Left ventricle myocardium inferior (tissue), 1 donor: Measurements from ENCODE around the gene ABHD12. TPM values are rescaled to one million over a fixed set of nuclear protein-coding genes. Genes with fewer than 3 reads are reported as not detected.
A peak's percentile ranks its signal among the peaks of the same experiment; 100 is the strongest.

Source experiments
- DNase-seq: peaks from one replicate; pipeline ENCODE4 v3.0.0-alpha.2; 2020
- H3K27ac ChIP-seq: fragments of 200-600 bp; replicated peaks from 2 replicates; pipeline ENCODE4 v1.8.0; 2021
- H3K27me3 ChIP-seq: fragments of 200-600 bp; 2 replicates; pipeline ENCODE4 v1.8.0; 2021; ENCODE audit warnings: low read depth
- H3K36me3 ChIP-seq: fragments of 200-600 bp; 2 replicates; pipeline ENCODE4 v1.8.0; 2021
- H3K4me1 ChIP-seq: fragments of 200-600 bp; 2 replicates; pipeline ENCODE4 v1.8.0; 2021
- H3K4me3 ChIP-seq: fragments of 200-600 bp; 2 replicates; pipeline ENCODE4 v1.8.0; 2021; ENCODE audit warnings: mild to moderate bottlenecking, moderate library complexity
- H3K9me3 ChIP-seq: fragments of 200-600 bp; replicated peaks from 2 replicates; pipeline ENCODE4 v1.8.0; 2021
- intact Hi-C: fragments of 100-400 bp; cut with micrococcal nuclease; formaldehyde crosslinking; loops from one replicate; pipeline ENCODE4 v1.11.0; 2022
- total RNA-seq: library from RNA; stranded (reverse); fragmentation: NEBNext Ultra II Directional; extraction: Animal tissue kit (Norgen Biotek cat#: 25700); gene quantifications from one replicate; pipeline ENCODE4 v1.2.1, GENCODE V29; 2021
- TF ChIP-seq, protein P1 (sequence below): fragments of 200-600 bp; IDR thresholded peaks from 2 replicates; pipeline ENCODE4 v1.8.0; 2021; ENCODE audit warnings: antibody characterized with exemption, mild to moderate bottlenecking, borderline replicate concordance
- donor health status: DM: no; HTN: yes; CAD: no; lungs with severe emphysema.

Gene ABHD12
- total RNA-seq, 1 donor from 2014 or later: 23.2 TPM

DNA sequence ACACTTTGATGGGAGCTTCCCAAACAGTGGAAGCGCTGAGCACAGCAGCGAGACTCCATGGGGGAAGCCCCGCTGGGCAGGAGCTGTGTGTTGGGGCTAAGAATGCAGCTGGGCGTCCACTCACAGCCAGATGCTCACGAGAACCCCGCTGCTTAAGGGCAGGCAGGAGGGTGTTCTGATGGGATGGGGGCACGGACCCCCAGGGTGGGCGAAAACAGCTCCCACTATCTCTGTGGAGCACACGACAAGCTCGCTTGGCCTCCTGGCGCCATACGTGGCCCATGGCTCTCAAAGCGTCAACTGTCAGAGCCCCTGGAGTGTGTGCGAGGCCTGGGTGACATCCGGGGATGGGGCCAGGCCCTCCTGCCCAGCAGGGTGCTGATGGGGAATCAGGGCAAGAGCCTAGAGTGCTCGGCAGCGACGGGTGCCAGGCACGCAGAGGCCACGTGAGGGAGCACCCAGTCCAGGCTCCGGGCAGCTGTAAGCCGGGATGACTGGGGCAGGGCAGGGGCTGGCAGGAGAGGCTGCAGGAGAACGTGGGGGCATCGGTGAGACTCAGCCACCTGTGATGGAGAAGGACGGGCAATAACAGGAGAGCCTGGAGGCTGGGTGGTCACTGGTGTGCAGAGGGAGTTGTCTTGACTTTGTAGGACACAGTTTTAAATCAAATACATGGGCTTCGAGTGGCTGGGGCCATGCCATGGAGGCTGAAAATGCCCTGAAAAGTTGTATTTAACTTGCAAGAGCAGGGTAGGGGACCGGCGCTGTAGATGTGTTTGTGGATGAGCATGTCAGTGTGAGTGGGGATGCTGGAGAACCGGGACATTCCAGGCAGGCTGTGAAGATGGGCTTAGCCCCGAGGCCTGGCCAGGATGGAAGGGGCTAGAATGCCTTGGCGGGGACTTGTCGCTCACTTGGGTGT, 115.5 kb downstream of the ABHD12 start:
- peak overlapping the region; percentile 87 for H3K27ac ChIP-seq
- DNase-seq: peak; percentile 71
- H3K36me3 ChIP-seq: peaks cover 95% of the 10 kb centered on the region
- intact Hi-C loops: no loop called here
- no peak overlapping the region for H3K4me3 ChIP-seq
- TF ChIP-seq, protein P1, sequence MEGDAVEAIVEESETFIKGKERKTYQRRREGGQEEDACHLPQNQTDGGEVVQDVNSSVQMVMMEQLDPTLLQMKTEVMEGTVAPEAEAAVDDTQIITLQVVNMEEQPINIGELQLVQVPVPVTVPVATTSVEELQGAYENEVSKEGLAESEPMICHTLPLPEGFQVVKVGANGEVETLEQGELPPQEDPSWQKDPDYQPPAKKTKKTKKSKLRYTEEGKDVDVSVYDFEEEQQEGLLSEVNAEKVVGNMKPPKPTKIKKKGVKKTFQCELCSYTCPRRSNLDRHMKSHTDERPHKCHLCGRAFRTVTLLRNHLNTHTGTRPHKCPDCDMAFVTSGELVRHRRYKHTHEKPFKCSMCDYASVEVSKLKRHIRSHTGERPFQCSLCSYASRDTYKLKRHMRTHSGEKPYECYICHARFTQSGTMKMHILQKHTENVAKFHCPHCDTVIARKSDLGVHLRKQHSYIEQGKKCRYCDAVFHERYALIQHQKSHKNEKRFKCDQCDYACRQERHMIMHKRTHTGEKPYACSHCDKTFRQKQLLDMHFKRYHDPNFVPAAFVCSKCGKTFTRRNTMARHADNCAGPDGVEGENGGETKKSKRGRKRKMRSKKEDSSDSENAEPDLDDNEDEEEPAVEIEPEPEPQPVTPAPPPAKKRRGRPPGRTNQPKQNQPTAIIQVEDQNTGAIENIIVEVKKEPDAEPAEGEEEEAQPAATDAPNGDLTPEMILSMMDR: peak; percentile 33
- no peaks in the 10 kb centered on the region for H3K9me3 ChIP-seq
- no peaks in the 10 kb centered on the region for H3K27me3 ChIP-seq
- peaks cover 97% of the 10 kb centered on the region for H3K4me1 ChIP-seq

DNA sequence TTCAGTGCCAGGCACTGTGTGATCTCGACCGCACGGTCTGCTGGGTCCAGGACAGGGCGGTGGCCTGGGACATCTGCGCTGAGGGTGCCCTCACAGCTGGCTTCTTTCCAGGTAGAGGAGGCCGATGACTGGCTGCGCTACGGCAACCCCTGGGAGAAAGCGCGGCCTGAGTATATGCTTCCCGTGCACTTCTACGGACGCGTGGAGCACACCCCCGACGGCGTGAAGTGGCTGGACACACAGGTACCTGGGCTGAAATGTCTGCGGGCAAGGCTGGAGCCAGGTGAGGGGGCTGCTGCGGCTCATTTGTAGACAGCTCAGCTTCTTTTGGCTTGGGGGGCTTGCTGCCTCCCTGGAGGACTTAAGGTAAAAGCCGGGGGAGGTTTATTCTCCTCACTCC, 116.2 kb downstream of the ABHD12 start:
- DNase-seq: peak; percentile 16
- intact Hi-C loops: no loop called here
- Histone ChIP-seq H3K9me3 (no peaks in the 10 kb centered on the region), H3K27ac (peak overlapping the region; percentile 87), H3K4me3 (no peak overlapping the region), H3K36me3 (peaks cover 95% of the 10 kb centered on the region), H3K4me1 (peaks cover 92% of the 10 kb centered on the region), H3K27me3 (no peaks in the 10 kb centered on the region)
- TF ChIP-seq, protein P1: no peak

DNA sequence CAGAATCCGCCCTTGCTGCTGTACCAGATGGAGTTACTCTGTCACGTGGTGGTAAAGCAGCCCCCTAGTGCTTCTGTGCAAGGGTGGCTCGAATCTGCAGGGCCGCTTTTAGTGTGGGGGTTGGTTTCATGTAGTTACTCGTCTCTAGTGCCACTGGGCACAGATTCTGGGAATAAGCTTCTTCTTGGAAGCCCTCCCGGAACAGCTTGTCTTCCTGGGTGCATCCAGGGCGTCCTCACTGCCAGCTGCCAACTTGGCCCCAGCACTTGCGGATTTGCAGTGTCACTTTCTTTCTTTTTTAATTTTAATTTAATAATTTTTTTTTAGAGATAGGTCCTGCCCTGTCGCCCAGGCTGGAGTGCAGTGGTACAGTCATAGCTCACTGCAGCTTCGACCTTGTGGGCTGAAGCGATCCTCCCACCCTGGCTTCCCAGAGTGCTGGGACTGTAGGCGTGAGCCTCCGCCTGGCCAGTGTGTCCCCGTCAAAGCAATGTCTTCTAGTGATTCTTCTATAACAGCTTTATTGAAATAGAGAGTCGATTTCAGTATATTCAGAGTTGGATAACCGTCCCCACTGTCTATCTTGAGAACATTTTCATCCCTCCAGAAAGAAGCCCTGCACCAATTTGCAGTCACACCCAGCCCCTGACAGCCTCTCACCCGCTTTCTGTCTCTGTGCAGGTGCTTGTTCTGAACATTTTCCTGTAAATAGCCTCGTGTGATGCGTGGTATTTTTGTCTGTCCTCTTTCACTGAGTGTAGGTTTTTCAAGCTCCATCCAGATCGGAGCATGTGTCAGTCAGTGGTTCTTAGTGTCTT, 116.9 kb downstream of the ABHD12 start:
- intact Hi-C loops: no loop called here
- peaks cover 95% of the 10 kb centered on the region for H3K36me3 ChIP-seq
- H3K9me3 ChIP-seq: no peaks in the 10 kb centered on the region
- TF ChIP-seq, protein P1: no peak
- H3K4me3 ChIP-seq: no peak overlapping the region
- H3K4me1 ChIP-seq: peaks cover 94% of the 10 kb centered on the region
- DNase-seq: peak; percentile 23
- H3K27ac ChIP-seq: peak overlapping the region; percentile 87
- no peaks in the 10 kb centered on the region for H3K27me3 ChIP-seq

DNA sequence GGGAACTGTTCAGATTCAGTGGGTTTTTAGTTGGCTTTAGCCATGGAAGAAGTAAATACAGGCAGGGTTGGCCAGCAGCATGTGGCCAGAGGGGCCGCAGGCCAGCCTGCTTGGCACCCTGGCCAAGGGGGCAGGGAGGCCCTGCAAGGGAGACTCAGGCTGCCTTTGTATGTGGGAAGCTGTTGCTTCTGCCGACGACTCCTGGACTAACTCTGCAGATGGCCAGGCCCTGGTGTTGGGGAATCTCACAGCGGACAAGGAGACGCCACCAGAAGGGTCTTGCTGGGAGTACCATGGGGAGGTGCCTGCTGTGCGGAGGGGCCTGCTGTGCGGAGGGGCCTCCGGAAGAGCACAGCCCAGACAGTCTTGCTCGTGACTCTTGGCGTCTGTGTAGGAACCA, 117.6 kb downstream of the ABHD12 start:
- H3K9me3 ChIP-seq: no peaks in the 10 kb centered on the region
- TF ChIP-seq, protein P1: no peak
- H3K36me3 ChIP-seq: peaks cover 92% of the 10 kb centered on the region
- H3K27me3 ChIP-seq: no peaks in the 10 kb centered on the region
- intact Hi-C loops: no loop called here
- peak; percentile 14 for DNase-seq
- no peak overlapping the region for H3K4me3 ChIP-seq
- H3K27ac ChIP-seq: peak overlapping the region; percentile 87
- H3K4me1 ChIP-seq: peaks cover 92% of the 10 kb centered on the region

DNA sequence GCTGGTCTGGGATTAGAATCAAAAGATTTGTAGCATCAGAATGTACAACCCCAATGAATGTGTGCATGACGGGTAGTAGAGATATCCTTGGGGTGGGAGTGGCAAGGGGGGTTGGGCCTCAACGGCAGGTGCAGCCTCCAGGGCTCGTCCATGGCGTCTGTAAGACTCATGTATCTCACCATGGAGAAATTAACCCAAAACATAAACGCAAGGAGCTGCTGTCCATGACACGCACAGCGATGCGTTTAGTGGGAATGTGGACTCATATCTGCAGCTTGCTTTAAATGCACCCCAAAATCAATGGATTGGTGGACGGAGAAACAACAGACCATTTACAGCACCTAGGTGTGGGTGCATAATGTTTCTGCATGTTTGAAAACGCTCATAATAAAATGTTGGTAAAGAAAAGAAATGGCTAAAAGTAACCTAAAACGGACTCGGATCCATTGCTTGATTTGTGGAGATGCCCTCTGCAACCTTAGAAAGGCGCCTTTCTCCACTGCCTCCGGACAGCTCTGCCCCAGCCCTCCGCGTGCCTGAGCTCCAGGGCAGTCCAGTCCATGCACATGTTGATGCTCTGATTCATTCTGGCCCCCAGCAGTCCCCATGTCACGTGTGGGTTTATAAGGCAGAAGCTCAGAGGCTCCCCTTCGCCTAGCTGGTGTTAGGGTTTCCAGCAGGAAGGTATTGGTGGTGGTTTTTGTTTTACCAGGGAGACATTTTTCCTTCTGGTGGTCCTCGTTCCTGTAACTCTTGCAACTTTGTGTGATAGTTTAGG, 118.2 kb downstream of the ABHD12 start:
- H3K4me1 ChIP-seq: peaks cover 86% of the 10 kb centered on the region
- intact Hi-C loops: no loop called here
- H3K27ac ChIP-seq: peak overlapping the region; percentile 87
- peaks cover 85% of the 10 kb centered on the region for H3K36me3 ChIP-seq
- TF ChIP-seq, protein P1: no peak
- no peak overlapping the region for H3K4me3 ChIP-seq
- H3K27me3 ChIP-seq: no peaks in the 10 kb centered on the region
- peak; percentile 7 for DNase-seq
- no peaks in the 10 kb centered on the region for H3K9me3 ChIP-seq
